ENCODE results near the gene CTCFL.

CTCFL gene

GRCh38 chr20:57524511-57525176, at the start of gene CTCFL:
Gene CTCFL (minus strand): TSS chr20:57525140. CDS start chr20:57524205, 935 bp downstream.
- no peak for DNase-seq

GRCh38 chr20:57573894-57574293, 49.0 kb upstream of the CTCFL start:
- no peak for DNase-seq

- no peak for DNase-seq
Measured at GRCh38 chr20:57573242-57573641, 48.3 kb upstream of the CTCFL start.

- no peak for DNase-seq
Measured at GRCh38 chr20:57571782-57572416, 47.0 kb upstream of the CTCFL start.

- no peak for DNase-seq
Measured at GRCh38 chr20:57570920-57571319, 46.0 kb upstream of the CTCFL start.

GRCh38 chr20:57570145-57570850, 45.4 kb upstream of the CTCFL start:
- no peak for DNase-seq

- DNase-seq = no peak
Measured at GRCh38 chr20:57568960-57569359, 44.0 kb upstream of the CTCFL start.

- no peak for DNase-seq
Measured at GRCh38 chr20:57568088-57568896, 43.4 kb upstream of the CTCFL start.

GRCh38 chr20:57567471-57568079, 42.6 kb upstream of the CTCFL start:
- DNase-seq = no peak

GRCh38 chr20:57566803-57567459, 42.0 kb upstream of the CTCFL start:
- no peak for DNase-seq

GRCh38 chr20:57566399-57566798, 41.5 kb upstream of the CTCFL start:
- DNase-seq = no peak

- no peak for DNase-seq
Measured at GRCh38 chr20:57564951-57565642, 40.2 kb upstream of the CTCFL start.

GRCh38 chr20:57564180-57564802, 39.4 kb upstream of the CTCFL start:
- no peak for DNase-seq

GRCh38 chr20:57563522-57563921, 38.6 kb upstream of the CTCFL start:
- no peak for DNase-seq

GRCh38 chr20:57562541-57563465, 37.9 kb upstream of the CTCFL start:
- DNase-seq = no peak

GRCh38 chr20:57561356-57562279, 36.7 kb upstream of the CTCFL start:
- DNase-seq = no peak

- no peak for DNase-seq
Measured at GRCh38 chr20:57560554-57561355, 35.8 kb upstream of the CTCFL start, which contains the start of gene PCK1. Gene PCK1 (plus strand): TSS chr20:57561110. CDS start chr20:57561412, 302 bp downstream.
